HG03095 (cell line): ENCODE data around the gene DRAP1.

ENCODE experiments used
- ATAC-seq: cut with Tn5 transposase; IDR thresholded peaks from one replicate; pipeline ENCODE4 v1.9.1; 2021; ENCODE audit warnings: moderate library complexity; ENCODE audit not compliant: unreplicated experiment

Gene DRAP1

GRCh38 chr11:65919141-65919572 is at the start of gene DRAP1:
DRAP1 (plus strand) TSS chr11:65919426; CDS start chr11:65919502, 76 bp downstream.
- peak; percentile 77 for ATAC-seq

GRCh38 chr11:65869643-65870306 is 49.5 kb upstream of the DRAP1 start:
- no peak for ATAC-seq

GRCh38 chr11:65870307-65870658 is 48.9 kb upstream of the DRAP1 start:
- no peak for ATAC-seq

GRCh38 chr11:65870706-65871681 is 48.2 kb upstream of the DRAP1 start:
- ATAC-seq = no peak

GRCh38 chr11:65871811-65872548 is 47.2 kb upstream of the DRAP1 start:
- ATAC-seq = no peak

GRCh38 chr11:65872586-65873317 is 46.5 kb upstream of the DRAP1 start, which contains the start of gene EFEMP2:
EFEMP2 (minus strand) TSS chr11:65872800; CDS start chr11:65872354, 446 bp downstream.
- no peak for ATAC-seq

GRCh38 chr11:65873318-65874156 is 45.7 kb upstream of the DRAP1 start:
- ATAC-seq = peak; percentile 67

GRCh38 chr11:65879617-65880016 is 39.6 kb upstream of the DRAP1 start, which contains the start of gene CTSW:
CTSW (plus strand) TSS chr11:65879837; CDS start chr11:65879855, 18 bp downstream.
- no peak for ATAC-seq

GRCh38 chr11:65880027-65880426 is 39.2 kb upstream of the DRAP1 start:
- no peak for ATAC-seq

- ATAC-seq = no peak
Measured at GRCh38 chr11:65880844-65881421, 38.3 kb upstream of the DRAP1 start.

GRCh38 chr11:65882120-65883057 is 36.8 kb upstream of the DRAP1 start:
- no peak for ATAC-seq

- ATAC-seq = no peak
Measured at GRCh38 chr11:65883058-65883761, 36.0 kb upstream of the DRAP1 start.

GRCh38 chr11:65883786-65884715 is 35.2 kb upstream of the DRAP1 start:
- ATAC-seq = no peak

GRCh38 chr11:65884716-65885092 is 34.5 kb upstream of the DRAP1 start:
- ATAC-seq = no peak

GRCh38 chr11:65885231-65885630 is 34.0 kb upstream of the DRAP1 start:
- no peak for ATAC-seq

GRCh38 chr11:65885808-65886536 is 33.3 kb upstream of the DRAP1 start:
- no peak for ATAC-seq
